Brain microvascular endothelial cell (primary cell): ENCODE results near the gene SLC12A1.

Experiments used
- DNase-seq: peaks from one replicate; pipeline ENCODE4 v3.0.0-alpha.2; 2020
- H3K27ac ChIP-seq: fragments of 250-450 bp; sonication (Bioruptor Pico); 2 replicates; pipeline ENCODE4 v1.5.1; 2020; ENCODE audit warnings: mild to moderate bottlenecking, moderate library complexity
- H3K27me3 ChIP-seq: fragments of 250-450 bp; sonication (Bioruptor Pico); replicated peaks from 2 replicates; pipeline ENCODE4 v1.5.1; 2020; ENCODE audit warnings: mild to moderate bottlenecking
- H3K36me3 ChIP-seq: fragments of 250-450 bp; sonication (Bioruptor Pico); replicated peaks from 2 replicates; pipeline ENCODE4 v1.5.1; 2020; ENCODE audit warnings: mild to moderate bottlenecking
- H3K4me3 ChIP-seq: 2 replicates; pipeline ENCODE4 v1.5.1; 2011; ENCODE audit warnings: low read depth, mild to moderate bottlenecking, control low read depth, low read length, moderate library complexity
- in situ Hi-C: cut with HindIII; loops from 2 replicates; pipeline ENCODE4 v1.10.0; 2017; ENCODE audit warnings: low sequenced_read_pairs, low pct_ligation_motif_present
- TF ChIP-seq, protein P1 (sequence below): IDR thresholded peaks from 2 replicates; pipeline ENCODE4 v1.5.1; 2011; ENCODE audit warnings: low read depth, mild to moderate bottlenecking, moderate library complexity, low read length, control low read depth, inconsistent platforms; ENCODE audit errors: missing control alignments

SLC12A1 gene

DNA sequence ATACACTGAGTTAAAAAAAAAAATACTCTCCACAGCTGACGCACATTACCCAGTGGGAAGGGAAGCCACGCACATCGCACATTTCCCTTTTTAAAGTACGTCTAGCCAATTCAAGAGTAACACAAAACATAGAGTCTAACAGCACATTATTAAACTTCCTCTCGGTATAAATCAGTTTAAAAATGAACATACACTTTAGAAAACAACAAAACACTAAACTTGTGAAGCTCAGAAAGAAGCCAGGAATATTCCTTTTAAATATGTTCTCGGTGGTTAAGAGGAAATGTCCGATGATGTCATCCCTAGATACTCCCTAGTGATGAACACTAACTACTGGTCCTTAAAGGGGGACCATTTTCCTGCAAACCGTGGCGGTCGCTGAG, 28.7 kb upstream of the SLC12A1 start:
- DNase-seq = peak; percentile 38

GRCh38 chr15:48177766-48178647, 28.1 kb upstream of the SLC12A1 start, which contains the start of gene MYEF2:
Gene MYEF2, minus strand, starts transcription at chr15:48178295. Its CDS starts 58 bp downstream, at chr15:48178237.
- TF ChIP-seq, protein P1, sequence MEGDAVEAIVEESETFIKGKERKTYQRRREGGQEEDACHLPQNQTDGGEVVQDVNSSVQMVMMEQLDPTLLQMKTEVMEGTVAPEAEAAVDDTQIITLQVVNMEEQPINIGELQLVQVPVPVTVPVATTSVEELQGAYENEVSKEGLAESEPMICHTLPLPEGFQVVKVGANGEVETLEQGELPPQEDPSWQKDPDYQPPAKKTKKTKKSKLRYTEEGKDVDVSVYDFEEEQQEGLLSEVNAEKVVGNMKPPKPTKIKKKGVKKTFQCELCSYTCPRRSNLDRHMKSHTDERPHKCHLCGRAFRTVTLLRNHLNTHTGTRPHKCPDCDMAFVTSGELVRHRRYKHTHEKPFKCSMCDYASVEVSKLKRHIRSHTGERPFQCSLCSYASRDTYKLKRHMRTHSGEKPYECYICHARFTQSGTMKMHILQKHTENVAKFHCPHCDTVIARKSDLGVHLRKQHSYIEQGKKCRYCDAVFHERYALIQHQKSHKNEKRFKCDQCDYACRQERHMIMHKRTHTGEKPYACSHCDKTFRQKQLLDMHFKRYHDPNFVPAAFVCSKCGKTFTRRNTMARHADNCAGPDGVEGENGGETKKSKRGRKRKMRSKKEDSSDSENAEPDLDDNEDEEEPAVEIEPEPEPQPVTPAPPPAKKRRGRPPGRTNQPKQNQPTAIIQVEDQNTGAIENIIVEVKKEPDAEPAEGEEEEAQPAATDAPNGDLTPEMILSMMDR = no peak
- Histone ChIP-seq H3K4me3 (peak within 1 kb of the TSS; percentile 60), H3K27ac (peak within 1 kb of the TSS; percentile 46), H3K27me3 (no peaks in the 10 kb centered on the region), H3K36me3 (no peaks in the 10 kb centered on the region)
- DNase-seq = peak; percentile 70
- in situ Hi-C loops = no loop called here

More for the DNA sequence above, 28.7 kb upstream of the SLC12A1 start:
- Histone ChIP-seq H3K27ac (peak overlapping the region; percentile 46), H3K4me3 (peak overlapping the region; percentile 60), H3K27me3 (no peaks in the 10 kb centered on the region), H3K36me3 (no peaks in the 10 kb centered on the region)
- TF ChIP-seq, protein P1 = no peak
- in situ Hi-C loops = no loop called here

- in situ Hi-C loops = no loop called here
- no peaks in the 10 kb centered on the region for H3K36me3 ChIP-seq
- no peaks in the 10 kb centered on the region for H3K27me3 ChIP-seq
- no peak for DNase-seq
- peak overlapping the region; percentile 60 for H3K4me3 ChIP-seq
- no peak overlapping the region for H3K27ac ChIP-seq
- TF ChIP-seq, protein P1 = no peak
Measured at GRCh38 chr15:48178648-48178931, 27.5 kb upstream of the SLC12A1 start.

GRCh38 chr15:48182749-48183148, 23.4 kb upstream of the SLC12A1 start:
- Histone ChIP-seq H3K27me3 (no peaks in the 10 kb centered on the region), H3K27ac (no peak overlapping the region), H3K4me3 (no peak overlapping the region), H3K36me3 (no peaks in the 10 kb centered on the region)
- no peak for DNase-seq
- TF ChIP-seq, protein P1 = no peak
- in situ Hi-C loops = no loop called here

- DNase-seq = no peak
- Histone ChIP-seq H3K27ac (no peak overlapping the region), H3K27me3 (no peaks in the 10 kb centered on the region), H3K36me3 (no peaks in the 10 kb centered on the region), H3K4me3 (no peak overlapping the region)
- in situ Hi-C loops = no loop called here
- TF ChIP-seq, protein P1 = no peak
Measured at GRCh38 chr15:48185529-48185928, 20.6 kb upstream of the SLC12A1 start.
